ENCODE measurements around the gene PLIN3.
"Not testable (repeated sequence)": the region's sequence is repeated elsewhere in the genome, so short reads cannot be mapped to it uniquely, and the experiment has no call there.

Gene PLIN3

GRCh38 chr19:4867534-4868285, at the start of gene PLIN3:
Gene PLIN3 (minus strand): TSS chr19:4867667. CDS start chr19:4861394, 6,273 bp downstream.
- DNase-seq (ENCODE audit: low spot score): peak; percentile 98

- DNase-seq (ENCODE audit: low spot score): no peak
Observed at GRCh38 chr19:4916292-4917082, 49.0 kb upstream of the PLIN3 start.

GRCh38 chr19:4914736-4915501, 47.5 kb upstream of the PLIN3 start:
- DNase-seq (ENCODE audit: low spot score): no peak

GRCh38 chr19:4913996-4914735, 46.7 kb upstream of the PLIN3 start:
- DNase-seq (ENCODE audit: low spot score): no peak

GRCh38 chr19:4911786-4912672, 44.6 kb upstream of the PLIN3 start:
- peak; percentile 81 for DNase-seq (ENCODE audit: low spot score)

GRCh38 chr19:4911314-4911713, 43.8 kb upstream of the PLIN3 start:
- no peak for DNase-seq (ENCODE audit: low spot score)

GRCh38 chr19:4910594-4911281, 43.3 kb upstream of the PLIN3 start:
- no peak for DNase-seq (ENCODE audit: low spot score)

GRCh38 chr19:4909897-4910593, 42.6 kb upstream of the PLIN3 start:
- DNase-seq (ENCODE audit: low spot score): peak; percentile 93

GRCh38 chr19:4909156-4909896, 41.9 kb upstream of the PLIN3 start, which contains the start of gene UHRF1:
Gene UHRF1 (plus strand): TSS chr19:4909501. CDS start chr19:4910886, 1,385 bp downstream.
- DNase-seq (ENCODE audit: low spot score): no peak

GRCh38 chr19:4908781-4909155, 41.3 kb upstream of the PLIN3 start:
- DNase-seq (ENCODE audit: low spot score): no peak

- no peak for DNase-seq (ENCODE audit: low spot score)
Observed at GRCh38 chr19:4908360-4908759, 40.9 kb upstream of the PLIN3 start.

GRCh38 chr19:4906963-4907362, 39.5 kb upstream of the PLIN3 start:
- no peak for DNase-seq (ENCODE audit: low spot score)

GRCh38 chr19:4904481-4904880, 37.0 kb upstream of the PLIN3 start:
- no peak for DNase-seq (ENCODE audit: low spot score)

GRCh38 chr19:4902796-4903195, 35.3 kb upstream of the PLIN3 start, which contains the start of gene ARRDC5:
Gene ARRDC5 (minus strand): TSS chr19:4902896. CDS start chr19:4902825, 71 bp downstream.
- DNase-seq (ENCODE audit: low spot score): no peak

- DNase-seq (ENCODE audit: low spot score): not testable (repeated sequence)
Observed at GRCh38 chr19:4900879-4901278, 33.4 kb upstream of the PLIN3 start.

- no peak for DNase-seq (ENCODE audit: low spot score)
Observed at GRCh38 chr19:4897146-4897545, 29.7 kb upstream of the PLIN3 start.

- DNase-seq (ENCODE audit: low spot score): no peak
Observed at GRCh38 chr19:4896372-4896771, 28.9 kb upstream of the PLIN3 start.

GRCh38 chr19:4892962-4893361, 25.5 kb upstream of the PLIN3 start:
- not testable (repeated sequence) for DNase-seq (ENCODE audit: low spot score)

- DNase-seq (ENCODE audit: low spot score): no peak
Observed at GRCh38 chr19:4891066-4891465, 23.6 kb upstream of the PLIN3 start.

Measured in left forelimb (tissue), 1 donor.